Fibroblast of lung (primary cell): ENCODE results near the gene CDK6. TPM values are rescaled to one million over a fixed set of nuclear protein-coding genes. Genes with fewer than 3 reads are reported as not detected.
A peak's percentile ranks its signal among the peaks of the same experiment; 100 is the strongest.

Experiments
- DNase-seq, 2 donors: peaks; one replicate each; pipeline versions ENCODE4 v3.0.0 to v3.0.0-alpha.2; 2010; ENCODE audit warnings: low read depth in 2 of 2
- H2AFZ ChIP-seq: 2 replicates; pipeline ENCODE4 v1.5.1; 2012; ENCODE audit warnings: low read length, control low read depth, inconsistent platforms
- H3K27ac ChIP-seq: 2 replicates; pipeline ENCODE4 v1.5.1; 2011; ENCODE audit warnings: low read length, control low read depth; ENCODE audit not compliant: insufficient read depth
- H3K27me3 ChIP-seq: 2 replicates; pipeline ENCODE4 v1.5.1; 2011; ENCODE audit warnings: mild to moderate bottlenecking, low read length; ENCODE audit not compliant: control insufficient read depth, insufficient read depth
- H3K36me3 ChIP-seq: 2 replicates; pipeline ENCODE4 v1.5.1; 2011; ENCODE audit warnings: low read length; ENCODE audit not compliant: control insufficient read depth, insufficient read depth
- H3K4me1 ChIP-seq: 2 replicates; pipeline ENCODE4 v1.5.1; 2011; ENCODE audit warnings: low read length; ENCODE audit not compliant: control insufficient read depth, insufficient read depth; ENCODE audit errors: extremely low read depth
- H3K4me2 ChIP-seq: 2 replicates; pipeline ENCODE4 v1.5.1; 2011; ENCODE audit warnings: low read length, control low read depth; ENCODE audit not compliant: insufficient read depth; ENCODE audit errors: extremely low read depth
- H3K4me3 ChIP-seq, 4 experiments: fragments of 200-600 bp in 1 of 4; sonication (generic) in 1 of 4; replicated peaks in 1 of 4; 2 replicates each; pipeline ENCODE4 v1.5.1; 2011 to 2016; ENCODE audit warnings: low read length in 4 of 4, low read depth in 3 of 4, mild to moderate bottlenecking in 3 of 4, control low read depth in 2 of 4, inconsistent platforms in 1 of 4, mixed read lengths in 1 of 4; ENCODE audit not compliant: insufficient read depth in 1 of 4; ENCODE audit errors: control extremely low read depth in 1 of 4
- H3K79me2 ChIP-seq: 2 replicates; pipeline ENCODE4 v1.5.1; 2012; ENCODE audit warnings: mild to moderate bottlenecking, low read length, inconsistent platforms; ENCODE audit not compliant: control insufficient read depth, insufficient read depth
- H3K9ac ChIP-seq: 2 replicates; pipeline ENCODE4 v1.5.1; 2011; ENCODE audit warnings: mild to moderate bottlenecking, low read length, control low read depth; ENCODE audit not compliant: insufficient read depth
- H3K9me3 ChIP-seq: 2 replicates; pipeline ENCODE4 v1.5.1; 2012; ENCODE audit warnings: low read depth, low read length; ENCODE audit not compliant: control insufficient read depth, insufficient read depth
- H4K20me1 ChIP-seq: 2 replicates; pipeline ENCODE4 v1.5.1; 2011; ENCODE audit warnings: low read length; ENCODE audit not compliant: control insufficient read depth, insufficient read depth; ENCODE audit errors: extremely low read depth
- EZH2 ChIP-seq: IDR thresholded peaks from 2 replicates; pipeline ENCODE4 v1.5.1; 2012; ENCODE audit warnings: low read length, control low read depth, mild to moderate bottlenecking; ENCODE audit errors: missing control alignments
- polyA plus RNA-seq, 2 donors: library from polyadenylated mRNA; depleted of rRNA in 1 of 2; stranded (reverse) in 1 of 2; unstranded in 1 of 2; fragments of >200 nt; gene quantifications; 2 replicates each; pipeline ENCODE4 v1.2.1, GENCODE V29; 2011 to 2012; ENCODE audit warnings: missing spikeins in 1 of 2
- total RNA-seq: library from RNA; depleted of rRNA; stranded (reverse); fragments of >200 nt; gene quantifications from 2 replicates; pipeline ENCODE4 v1.2.1, GENCODE V29; 2014
- TF ChIP-seq, protein P1 (sequence below), 2 donors: IDR thresholded peaks in 1 of 2; conservative IDR thresholded peaks in 1 of 2; 1 replicate in 1 of 2; 2 replicates in 1 of 2; pipeline ENCODE4 v1.5.1; 2011 to 2012; ENCODE audit warnings: low read length in 2 of 2, control low read depth in 1 of 2, inconsistent platforms in 1 of 2, low read depth in 1 of 2, mild to moderate bottlenecking in 1 of 2

CDK6 gene
- total and polyA plus RNA-seq, 2 donors (not counting 1 experiment from before 2014, with no cell fraction given): 17.8 to 19.2 TPM

DNA sequence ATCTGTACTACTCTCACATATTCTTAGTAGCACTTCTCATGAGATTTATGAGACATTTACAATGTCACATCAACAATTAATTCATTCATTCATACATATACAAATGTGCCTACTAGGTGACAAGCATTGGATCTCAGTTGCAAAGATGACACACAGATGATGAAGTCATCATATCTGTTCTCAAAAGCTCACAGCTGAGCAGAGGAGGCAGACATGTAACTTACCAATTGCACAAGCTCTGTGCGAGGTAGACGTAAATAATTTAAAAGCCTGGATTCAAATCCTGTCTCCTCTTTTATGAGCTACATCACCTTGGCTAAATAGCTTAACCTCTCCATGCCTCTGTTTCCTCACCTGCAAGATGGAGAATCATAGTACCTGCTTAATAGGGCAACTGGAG lies 136.8 kb downstream of the CDK6 start:
- TF ChIP-seq EZH2: no peak
- TF ChIP-seq, protein P1, sequence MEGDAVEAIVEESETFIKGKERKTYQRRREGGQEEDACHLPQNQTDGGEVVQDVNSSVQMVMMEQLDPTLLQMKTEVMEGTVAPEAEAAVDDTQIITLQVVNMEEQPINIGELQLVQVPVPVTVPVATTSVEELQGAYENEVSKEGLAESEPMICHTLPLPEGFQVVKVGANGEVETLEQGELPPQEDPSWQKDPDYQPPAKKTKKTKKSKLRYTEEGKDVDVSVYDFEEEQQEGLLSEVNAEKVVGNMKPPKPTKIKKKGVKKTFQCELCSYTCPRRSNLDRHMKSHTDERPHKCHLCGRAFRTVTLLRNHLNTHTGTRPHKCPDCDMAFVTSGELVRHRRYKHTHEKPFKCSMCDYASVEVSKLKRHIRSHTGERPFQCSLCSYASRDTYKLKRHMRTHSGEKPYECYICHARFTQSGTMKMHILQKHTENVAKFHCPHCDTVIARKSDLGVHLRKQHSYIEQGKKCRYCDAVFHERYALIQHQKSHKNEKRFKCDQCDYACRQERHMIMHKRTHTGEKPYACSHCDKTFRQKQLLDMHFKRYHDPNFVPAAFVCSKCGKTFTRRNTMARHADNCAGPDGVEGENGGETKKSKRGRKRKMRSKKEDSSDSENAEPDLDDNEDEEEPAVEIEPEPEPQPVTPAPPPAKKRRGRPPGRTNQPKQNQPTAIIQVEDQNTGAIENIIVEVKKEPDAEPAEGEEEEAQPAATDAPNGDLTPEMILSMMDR (conservative IDR thresholded peaks at IDR 0.05 in 1 of 2, IDR thresholded peaks at IDR 0.05 in 1 of 2; ENCODE audit: low read depth in 1 of 2, low read length in 2 of 2): no peak
- H2AFZ ChIP-seq: no peak overlapping the region
- H3K27me3 ChIP-seq: no peaks in the 10 kb centered on the region
- H3K9me3 ChIP-seq: no peaks in the 10 kb centered on the region
- no peak overlapping the region for H3K27ac ChIP-seq
- H3K4me1 ChIP-seq: peaks cover 20% of the 10 kb centered on the region
- H3K9ac ChIP-seq: no peak overlapping the region
- peaks cover 1% of the 10 kb centered on the region for H3K36me3 ChIP-seq
- peak; percentile 22 to 52 for DNase-seq
- peaks cover 26% of the 10 kb centered on the region for H3K79me2 ChIP-seq
- H3K4me3 ChIP-seq: no peak overlapping the region
- H4K20me1 ChIP-seq: no peaks in the 10 kb centered on the region
- H3K4me2 ChIP-seq: no peak overlapping the region

DNA sequence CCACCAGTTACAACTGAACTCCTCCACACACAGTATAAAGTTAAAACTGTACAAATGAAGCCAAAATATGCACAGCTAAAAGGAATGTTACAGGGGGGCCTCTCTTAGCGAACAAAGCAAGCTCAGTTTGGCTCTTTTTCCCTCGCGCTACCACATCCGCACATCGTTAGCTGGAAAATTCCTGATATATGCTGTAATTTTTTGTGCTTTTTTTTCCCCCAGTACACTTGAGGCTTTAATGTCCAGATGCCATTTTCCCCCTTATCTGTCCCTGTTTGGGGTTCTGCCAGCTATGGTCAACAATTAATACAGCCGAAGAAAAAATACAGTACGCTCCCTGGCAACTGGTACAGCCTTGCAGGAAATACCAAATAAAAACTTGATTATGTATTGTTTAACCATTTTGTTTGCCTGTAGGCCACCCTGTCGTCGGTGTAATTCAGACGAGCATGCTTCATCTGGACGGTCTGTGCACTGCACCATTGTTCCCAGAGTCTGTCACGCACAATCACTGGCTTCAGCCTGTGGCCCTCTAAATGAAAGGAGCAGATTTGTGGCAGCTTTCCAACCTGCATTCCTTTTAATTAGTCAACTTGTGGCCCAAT lies 138.0 kb downstream of the CDK6 start:
- TF ChIP-seq EZH2: no peak
- TF ChIP-seq, protein P1 (conservative IDR thresholded peaks at IDR 0.05 in 1 of 2, IDR thresholded peaks at IDR 0.05 in 1 of 2; ENCODE audit: low read depth in 1 of 2, low read length in 2 of 2): no peak
- H3K4me3 ChIP-seq: peak overlapping the region in 3 of 4 experiments; percentile 5 to 40 (median 32)
- no peaks in the 10 kb centered on the region for H4K20me1 ChIP-seq
- H3K79me2 ChIP-seq: peaks cover 35% of the 10 kb centered on the region
- H3K27me3 ChIP-seq: no peaks in the 10 kb centered on the region
- DNase-seq: peak; percentile 87 to 98
- peak overlapping the region; percentile 88 for H3K27ac ChIP-seq
- H3K4me2 ChIP-seq: peak overlapping the region; percentile 96
- H3K9ac ChIP-seq: peak overlapping the region; percentile 34
- H3K9me3 ChIP-seq: no peaks in the 10 kb centered on the region
- peaks cover 23% of the 10 kb centered on the region for H3K4me1 ChIP-seq
- H3K36me3 ChIP-seq: peaks cover 1% of the 10 kb centered on the region
- H2AFZ ChIP-seq: no peak overlapping the region

DNA sequence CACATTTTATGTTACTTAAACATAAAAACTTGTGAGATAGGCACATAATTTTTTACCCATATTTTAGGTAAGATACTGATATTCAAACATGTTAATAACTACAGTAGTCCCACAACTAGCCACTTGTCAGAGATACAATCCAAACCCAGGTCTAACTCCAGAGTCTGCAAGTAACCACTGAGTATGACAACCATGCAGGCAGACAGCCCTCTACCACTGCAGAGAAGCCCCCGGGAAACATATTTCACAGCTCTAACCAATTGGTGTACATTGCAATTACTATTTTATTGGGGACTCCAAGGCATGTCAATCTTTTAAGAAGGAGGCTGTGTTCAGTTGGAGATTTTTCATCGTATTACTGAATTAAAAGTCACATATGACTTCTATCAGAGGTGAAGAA lies 139.0 kb downstream of the CDK6 start:
- peaks cover 23% of the 10 kb centered on the region for H3K4me1 ChIP-seq
- peak overlapping the region; percentile 72 for H3K4me2 ChIP-seq
- H2AFZ ChIP-seq: no peak overlapping the region
- H3K4me3 ChIP-seq: no peak overlapping the region
- H3K27ac ChIP-seq: peak overlapping the region; percentile 88
- no peaks in the 10 kb centered on the region for H4K20me1 ChIP-seq
- H3K36me3 ChIP-seq: no peaks in the 10 kb centered on the region
- TF ChIP-seq EZH2: no peak
- TF ChIP-seq, protein P1 (conservative IDR thresholded peaks at IDR 0.05 in 1 of 2, IDR thresholded peaks at IDR 0.05 in 1 of 2; ENCODE audit: low read depth in 1 of 2, low read length in 2 of 2): no peak
- peaks cover 31% of the 10 kb centered on the region for H3K79me2 ChIP-seq
- no peaks in the 10 kb centered on the region for H3K27me3 ChIP-seq
- H3K9me3 ChIP-seq: no peaks in the 10 kb centered on the region
- H3K9ac ChIP-seq: no peak overlapping the region
- DNase-seq: peak; percentile 14 to 46
